Astrocyte (in vitro differentiated cells and primary cell): ENCODE data around the gene VPS13D.

Experiments used
- EZH2 ChIP-seq: IDR thresholded peaks from 2 replicates; pipeline ENCODE4 v1.6.1; 2012; ENCODE audit warnings: mild to moderate bottlenecking, low read length, inconsistent platforms; ENCODE audit not compliant: insufficient read depth
- TF ChIP-seq, protein P1 (sequence below): IDR thresholded peaks from 2 replicates; pipeline ENCODE4 v1.5.1; 2011; ENCODE audit warnings: low read depth, mild to moderate bottlenecking, inconsistent platforms, low read length, moderate library complexity; ENCODE audit not compliant: insufficient read depth

DNA sequence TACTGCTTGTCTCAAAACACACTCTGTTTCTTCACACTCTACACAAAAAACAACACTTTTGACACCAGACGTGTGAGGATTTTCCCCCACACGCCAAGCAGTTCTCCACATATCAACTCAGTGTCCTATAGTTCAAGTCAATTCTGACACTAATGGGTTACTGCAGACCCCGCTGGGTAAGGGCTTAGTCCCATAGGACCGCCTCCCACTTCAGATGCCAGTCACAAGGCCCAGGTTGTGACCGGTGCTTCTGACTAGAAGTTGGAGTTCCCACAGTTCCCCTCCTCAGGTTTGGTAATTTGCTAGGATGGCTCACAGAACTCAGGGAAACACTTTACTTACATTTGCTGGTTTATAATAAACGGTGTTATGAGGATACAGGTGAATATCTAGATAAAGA is 19.9 kb downstream of the VPS13D start:
- no peak for TF ChIP-seq EZH2
- TF ChIP-seq, protein P1, sequence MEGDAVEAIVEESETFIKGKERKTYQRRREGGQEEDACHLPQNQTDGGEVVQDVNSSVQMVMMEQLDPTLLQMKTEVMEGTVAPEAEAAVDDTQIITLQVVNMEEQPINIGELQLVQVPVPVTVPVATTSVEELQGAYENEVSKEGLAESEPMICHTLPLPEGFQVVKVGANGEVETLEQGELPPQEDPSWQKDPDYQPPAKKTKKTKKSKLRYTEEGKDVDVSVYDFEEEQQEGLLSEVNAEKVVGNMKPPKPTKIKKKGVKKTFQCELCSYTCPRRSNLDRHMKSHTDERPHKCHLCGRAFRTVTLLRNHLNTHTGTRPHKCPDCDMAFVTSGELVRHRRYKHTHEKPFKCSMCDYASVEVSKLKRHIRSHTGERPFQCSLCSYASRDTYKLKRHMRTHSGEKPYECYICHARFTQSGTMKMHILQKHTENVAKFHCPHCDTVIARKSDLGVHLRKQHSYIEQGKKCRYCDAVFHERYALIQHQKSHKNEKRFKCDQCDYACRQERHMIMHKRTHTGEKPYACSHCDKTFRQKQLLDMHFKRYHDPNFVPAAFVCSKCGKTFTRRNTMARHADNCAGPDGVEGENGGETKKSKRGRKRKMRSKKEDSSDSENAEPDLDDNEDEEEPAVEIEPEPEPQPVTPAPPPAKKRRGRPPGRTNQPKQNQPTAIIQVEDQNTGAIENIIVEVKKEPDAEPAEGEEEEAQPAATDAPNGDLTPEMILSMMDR = no peak
